ENCODE measurements around the gene CCR5. TPM values are rescaled to one million over a fixed set of nuclear protein-coding genes. Genes with fewer than 3 reads are reported as not detected.
A peak's percentile ranks its signal among the peaks of the same experiment; 100 is the strongest.

Gene CCR5
- polyA plus RNA-seq, 4 donors, result 0.16 to 0.68 (median 0.45) TPM

DNA sequence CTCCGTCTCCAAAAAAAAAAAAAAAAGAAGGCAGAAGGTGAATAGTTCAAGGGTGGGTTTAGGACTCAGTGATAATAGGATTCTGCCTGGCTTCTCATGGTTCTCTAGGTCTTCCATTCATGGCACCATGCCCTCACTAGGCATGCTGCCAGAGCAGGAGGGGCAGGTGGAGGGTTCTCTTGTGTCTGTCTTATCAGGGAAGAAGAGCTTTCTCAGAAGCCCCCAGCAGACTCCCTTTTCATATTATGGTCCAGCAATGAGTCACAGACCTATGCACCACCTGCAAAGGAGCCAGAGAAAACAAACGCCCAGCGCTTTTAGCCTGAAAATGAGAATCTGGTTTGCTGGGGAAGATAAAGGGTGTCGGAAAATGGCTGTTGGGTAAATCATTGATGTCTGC, 13.8 kb upstream of the CCR5 start:
- no peak for DNase-seq (ENCODE audit: low read depth in 4 of 4, low spot score in 3 of 4)

DNA sequence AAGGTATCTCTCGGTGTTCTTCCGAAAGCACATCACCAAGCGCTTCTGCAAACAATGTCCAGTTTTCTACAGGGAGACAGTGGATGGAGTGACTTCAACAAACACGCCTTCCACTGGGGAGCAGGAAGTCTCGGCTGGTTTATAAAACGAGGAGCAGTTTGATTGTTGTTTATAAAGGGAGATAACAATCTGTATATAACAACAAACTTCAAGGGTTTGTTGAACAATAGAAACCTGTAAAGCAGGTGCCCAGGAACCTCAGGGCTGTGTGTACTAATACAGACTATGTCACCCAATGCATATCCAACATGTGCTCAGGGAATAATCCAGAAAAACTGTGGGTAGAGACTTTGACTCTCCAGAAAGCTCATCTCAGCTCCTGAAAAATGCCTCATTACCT, 12.3 kb upstream of the CCR5 start:
- no peak for DNase-seq (ENCODE audit: low read depth in 4 of 4, low spot score in 3 of 4)

DNA sequence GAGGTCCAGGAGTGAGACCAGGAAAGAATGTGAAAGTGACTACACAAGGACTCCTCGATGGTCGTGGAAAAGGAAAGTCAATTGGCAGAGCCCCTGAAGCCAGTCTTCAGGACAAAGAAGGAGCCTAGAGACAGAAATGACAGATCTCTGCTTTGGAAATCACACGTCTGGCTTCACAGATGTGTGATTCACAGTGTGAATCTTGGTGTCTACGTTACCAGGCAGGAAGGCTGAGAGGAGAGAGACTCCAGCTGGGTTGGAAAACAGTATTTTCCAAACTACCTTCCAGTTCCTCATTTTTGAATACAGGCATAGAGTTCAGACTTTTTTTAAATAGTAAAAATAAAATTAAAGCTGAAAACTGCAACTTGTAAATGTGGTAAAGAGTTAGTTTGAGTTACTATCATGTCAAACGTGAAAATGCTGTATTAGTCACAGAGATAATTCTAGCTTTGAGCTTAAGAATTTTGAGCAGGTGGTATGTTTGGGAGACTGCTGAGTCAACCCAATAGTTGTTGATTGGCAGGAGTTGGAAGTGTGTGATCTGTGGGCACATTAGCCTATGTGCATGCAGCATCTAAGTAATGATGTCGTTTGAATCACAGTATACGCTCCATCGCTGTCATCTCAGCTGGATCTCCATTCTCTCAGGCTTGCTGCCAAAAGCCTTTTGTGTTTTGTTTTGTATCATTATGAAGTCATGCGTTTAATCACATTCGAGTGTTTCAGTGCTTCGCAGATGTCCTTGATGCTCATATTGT, 10.8 kb upstream of the CCR5 start:
- no peak for DNase-seq (ENCODE audit: low read depth in 4 of 4, low spot score in 3 of 4)

DNA sequence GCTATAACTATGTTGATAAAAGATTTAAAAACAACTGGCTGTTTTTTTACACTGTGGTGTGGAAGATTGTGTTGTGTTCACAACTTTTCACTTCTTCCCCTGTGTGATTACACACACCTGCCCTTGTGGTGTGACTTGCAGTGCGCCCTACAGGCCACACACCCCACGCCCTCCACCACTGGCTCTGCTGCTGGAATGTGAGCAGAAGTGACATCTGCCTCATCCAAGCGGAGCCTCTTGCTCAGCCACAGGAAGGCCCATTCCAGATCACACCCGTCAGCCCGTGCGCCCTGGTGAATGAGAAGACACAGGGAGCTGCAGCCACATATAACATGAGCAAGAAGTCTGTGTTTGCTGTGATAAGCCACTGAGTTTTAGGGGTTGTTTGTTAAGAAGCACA, 9.8 kb upstream of the CCR5 start:
- no peak for DNase-seq (ENCODE audit: low read depth in 4 of 4, low spot score in 3 of 4)

DNA sequence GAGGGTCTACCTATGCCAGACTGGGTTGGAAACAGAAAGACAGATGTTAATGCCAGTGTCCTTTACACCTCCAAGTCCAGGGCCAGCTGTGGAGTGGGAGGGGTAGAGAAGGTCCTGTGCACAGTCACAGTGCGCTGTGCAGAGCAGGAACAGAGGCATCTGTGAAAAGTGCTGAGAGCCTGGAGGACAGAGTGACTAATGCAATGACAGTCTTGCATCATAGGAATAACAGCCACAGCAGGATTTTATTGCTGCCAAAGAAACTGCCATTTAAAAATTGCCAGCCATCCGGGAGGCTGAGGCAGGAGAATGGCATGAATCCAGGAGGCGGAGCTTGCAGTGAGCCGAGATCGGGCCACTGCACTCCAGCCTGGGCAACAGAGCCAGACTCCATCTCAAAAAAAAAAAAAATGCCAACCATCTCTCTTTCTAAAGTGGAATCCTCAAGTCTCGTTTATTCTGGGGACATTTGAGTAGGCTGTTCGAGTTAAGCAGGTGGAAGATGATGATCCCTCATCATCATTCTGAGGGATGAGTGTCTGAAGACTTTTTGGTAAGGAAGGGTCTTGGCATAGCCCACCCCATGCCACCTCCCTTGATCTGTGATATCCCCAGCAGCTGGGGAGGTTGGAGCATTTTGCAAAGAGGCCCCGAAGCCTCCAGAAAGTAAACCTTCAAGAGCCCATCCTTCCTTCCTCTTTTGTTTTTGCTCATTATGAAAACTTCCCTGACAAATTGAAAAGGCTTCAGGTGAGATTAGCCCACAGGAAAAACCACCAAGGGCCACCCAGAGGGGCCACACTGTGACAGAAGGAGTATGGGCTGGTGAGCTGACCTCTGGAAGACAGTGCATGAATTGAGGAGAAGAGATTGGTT, 9.1 kb upstream of the CCR5 start:
- no peak for DNase-seq (ENCODE audit: low read depth in 4 of 4, low spot score in 3 of 4)

DNA sequence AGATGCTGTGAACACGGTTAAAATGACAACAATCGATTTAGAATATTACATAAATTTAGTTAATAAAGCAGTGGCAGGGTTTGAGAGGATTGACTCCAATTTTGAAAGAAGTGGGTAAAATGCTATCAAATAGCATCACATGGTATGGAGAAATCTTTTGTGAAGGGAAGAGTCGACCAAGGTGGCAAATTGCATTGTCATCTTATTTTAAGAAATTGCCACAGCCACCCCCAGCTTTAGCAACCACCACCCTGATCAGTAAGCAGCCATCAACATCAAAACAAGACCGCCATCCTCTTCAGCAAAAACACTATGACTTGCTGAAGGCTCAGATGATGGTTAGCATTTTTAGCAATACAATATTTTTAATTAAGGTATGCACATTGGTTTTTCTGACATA, 5.7 kb upstream of the CCR5 start:
- DNase-seq (ENCODE audit: low read depth in 4 of 4, low spot score in 3 of 4), result no peak

DNA sequence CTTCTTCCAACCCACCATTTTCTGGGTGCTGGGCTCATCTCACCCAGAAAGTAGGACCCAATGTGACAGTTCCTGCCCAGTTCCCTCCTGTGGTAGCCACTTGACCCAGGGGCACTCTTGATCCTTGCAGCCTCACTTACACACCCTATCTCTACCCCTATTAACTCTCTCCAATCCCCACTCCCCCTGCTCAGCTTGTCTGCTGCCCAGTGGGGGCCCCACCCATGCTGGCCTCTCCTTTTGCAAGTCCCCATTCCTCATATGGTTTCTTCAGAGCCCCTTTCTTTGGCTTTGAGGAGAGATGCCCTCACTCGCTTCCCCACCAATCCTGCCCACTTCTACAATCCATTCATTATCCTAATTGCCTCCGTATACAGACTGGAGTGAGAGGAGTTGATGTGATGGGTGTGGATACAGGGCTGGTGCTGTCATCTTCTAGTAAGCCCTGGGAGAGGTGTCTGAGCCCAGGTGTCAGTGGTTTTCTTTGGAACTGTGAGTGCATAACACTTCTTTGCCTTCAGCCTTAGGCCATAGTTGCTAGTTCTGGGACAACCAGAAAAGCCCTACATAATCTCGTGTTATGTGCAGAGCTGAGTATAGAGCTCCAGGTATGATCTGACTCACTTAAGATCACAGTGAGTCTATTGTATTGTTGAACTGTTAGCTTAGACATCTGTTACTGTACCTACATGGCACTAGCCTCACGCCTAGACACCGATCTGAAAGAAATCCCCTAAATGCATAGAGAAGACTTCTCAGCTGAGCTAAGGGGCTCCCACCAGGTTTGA, 4.8 kb upstream of the CCR5 start:
- DNase-seq (ENCODE audit: low read depth in 4 of 4, low spot score in 3 of 4), result no peak

DNA sequence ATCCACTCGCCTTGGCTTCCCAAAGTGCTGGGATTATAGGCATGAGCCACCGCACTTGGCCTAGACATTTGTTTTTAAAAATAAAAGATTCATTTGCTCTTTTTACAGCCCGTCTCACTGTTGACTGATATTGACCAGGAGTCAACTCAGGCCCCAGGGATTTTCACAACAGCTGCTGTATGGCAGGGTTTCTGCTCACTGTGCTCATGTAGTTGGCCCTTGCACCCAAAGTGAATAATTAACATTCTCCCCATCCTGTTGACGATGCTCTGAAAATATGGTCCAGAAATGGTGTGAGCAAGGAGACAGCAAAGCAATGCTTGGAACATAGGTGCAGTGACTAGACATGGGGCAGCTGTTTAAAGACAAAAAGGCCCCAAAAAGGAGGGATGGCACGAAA, 2.9 kb upstream of the CCR5 start:
- no peak for DNase-seq (ENCODE audit: low read depth in 4 of 4, low spot score in 3 of 4)

DNA sequence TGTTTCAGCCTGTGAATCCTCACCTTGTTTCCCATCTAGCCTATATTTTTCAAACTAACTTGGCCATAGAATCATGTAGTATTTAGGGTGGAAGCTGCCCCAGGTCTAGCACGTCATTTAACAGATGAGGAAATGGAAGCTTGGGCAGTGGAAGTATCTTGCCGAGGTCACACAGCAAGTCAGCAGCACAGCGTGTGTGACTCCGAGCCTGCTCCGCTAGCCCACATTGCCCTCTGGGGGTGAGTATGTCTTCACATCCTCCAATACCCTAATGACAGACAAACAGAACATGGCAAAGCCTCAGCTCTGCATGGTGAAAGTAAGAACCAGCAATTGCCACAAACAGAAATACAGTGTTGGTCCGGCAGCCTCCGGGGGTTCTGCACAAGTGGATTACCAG, 2.2 kb upstream of the CCR5 start:
- no peak for DNase-seq (ENCODE audit: low read depth in 4 of 4, low spot score in 3 of 4)

DNA sequence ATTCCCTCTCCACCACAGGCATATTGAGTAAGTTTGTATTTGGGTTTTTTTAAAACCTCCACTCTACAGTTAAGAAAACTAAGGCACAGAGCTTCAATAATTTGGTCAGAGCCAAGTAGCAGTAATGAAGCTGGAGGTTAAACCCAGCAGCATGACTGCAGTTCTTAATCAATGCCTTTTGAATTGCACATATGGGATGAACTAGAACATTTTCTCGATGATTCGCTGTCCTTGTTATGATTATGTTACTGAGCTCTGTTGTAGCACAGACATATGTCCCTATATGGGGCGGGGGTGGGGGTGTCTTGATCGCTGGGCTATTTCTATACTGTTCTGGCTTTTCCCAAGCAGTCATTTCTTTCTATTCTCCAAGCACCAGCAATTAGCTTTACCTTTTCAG, 1.6 kb upstream of the CCR5 start:
- no peak for DNase-seq (ENCODE audit: low read depth in 4 of 4, low spot score in 3 of 4)

DNA sequence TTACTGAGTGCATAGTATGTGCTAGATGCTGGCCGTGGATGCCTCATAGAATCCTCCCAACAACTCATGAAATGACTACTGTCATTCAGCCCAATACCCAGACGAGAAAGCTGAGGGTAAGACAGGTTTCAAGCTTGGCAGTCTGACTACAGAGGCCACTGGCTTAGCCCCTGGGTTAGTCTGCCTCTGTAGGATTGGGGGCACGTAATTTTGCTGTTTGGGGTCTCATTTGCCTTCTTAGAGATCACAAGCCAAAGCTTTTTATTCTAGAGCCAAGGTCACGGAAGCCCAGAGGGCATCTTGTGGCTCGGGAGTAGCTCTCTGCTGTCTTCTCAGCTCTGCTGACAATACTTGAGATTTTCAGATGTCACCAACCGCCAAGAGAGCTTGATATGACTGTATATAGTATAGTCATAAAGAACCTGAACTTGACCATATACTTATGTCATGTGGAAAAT, 1.0 kb upstream of the CCR5 start:
- DNase-seq (ENCODE audit: low read depth in 4 of 4, low spot score in 3 of 4), result no peak

DNA sequence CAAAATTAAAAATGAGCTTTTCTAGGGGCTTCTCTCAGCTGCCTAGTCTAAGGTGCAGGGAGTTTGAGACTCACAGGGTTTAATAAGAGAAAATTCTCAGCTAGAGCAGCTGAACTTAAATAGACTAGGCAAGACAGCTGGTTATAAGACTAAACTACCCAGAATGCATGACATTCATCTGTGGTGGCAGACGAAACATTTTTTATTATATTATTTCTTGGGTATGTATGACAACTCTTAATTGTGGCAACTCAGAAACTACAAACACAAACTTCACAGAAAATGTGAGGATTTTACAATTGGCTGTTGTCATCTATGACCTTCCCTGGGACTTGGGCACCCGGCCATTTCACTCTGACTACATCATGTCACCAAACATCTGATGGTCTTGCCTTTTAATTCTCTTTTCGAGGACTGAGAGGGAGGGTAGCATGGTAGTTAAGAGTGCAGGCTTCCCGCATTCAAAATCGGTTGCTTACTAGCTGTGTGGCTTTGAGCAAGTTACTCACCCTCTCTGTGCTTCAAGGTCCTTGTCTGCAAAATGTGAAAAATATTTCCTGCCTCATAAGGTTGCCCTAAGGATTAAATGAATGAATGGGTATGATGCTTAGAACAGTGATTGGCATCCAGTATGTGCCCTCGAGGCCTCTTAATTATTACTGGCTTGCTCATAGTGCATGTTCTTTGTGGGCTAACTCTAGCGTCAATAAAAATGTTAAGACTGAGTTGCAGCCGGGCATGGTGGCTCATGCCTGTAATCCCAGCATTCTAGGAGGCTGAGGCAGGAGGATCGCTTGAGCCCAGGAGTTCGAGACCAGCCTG, 984 bp downstream of the CCR5 start:
- no peak for DNase-seq (ENCODE audit: low read depth in 4 of 4, low spot score in 3 of 4)

DNA sequence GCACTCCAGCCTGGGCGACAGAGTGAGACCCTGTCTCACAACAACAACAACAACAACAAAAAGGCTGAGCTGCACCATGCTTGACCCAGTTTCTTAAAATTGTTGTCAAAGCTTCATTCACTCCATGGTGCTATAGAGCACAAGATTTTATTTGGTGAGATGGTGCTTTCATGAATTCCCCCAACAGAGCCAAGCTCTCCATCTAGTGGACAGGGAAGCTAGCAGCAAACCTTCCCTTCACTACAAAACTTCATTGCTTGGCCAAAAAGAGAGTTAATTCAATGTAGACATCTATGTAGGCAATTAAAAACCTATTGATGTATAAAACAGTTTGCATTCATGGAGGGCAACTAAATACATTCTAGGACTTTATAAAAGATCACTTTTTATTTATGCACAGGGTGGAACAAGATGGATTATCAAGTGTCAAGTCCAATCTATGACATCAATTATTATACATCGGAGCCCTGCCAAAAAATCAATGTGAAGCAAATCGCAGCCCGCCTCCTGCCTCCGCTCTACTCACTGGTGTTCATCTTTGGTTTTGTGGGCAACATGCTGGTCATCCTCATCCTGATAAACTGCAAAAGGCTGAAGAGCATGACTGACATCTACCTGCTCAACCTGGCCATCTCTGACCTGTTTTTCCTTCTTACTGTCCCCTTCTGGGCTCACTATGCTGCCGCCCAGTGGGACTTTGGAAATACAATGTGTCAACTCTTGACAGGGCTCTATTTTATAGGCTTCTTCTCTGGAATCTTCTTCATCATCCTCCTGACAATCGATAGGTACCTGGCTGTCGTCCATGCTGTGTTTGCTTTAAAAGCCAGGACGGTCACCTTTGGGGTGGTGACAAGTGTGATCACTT, 2.0 kb downstream of the CCR5 start:
- no peak for DNase-seq (ENCODE audit: low read depth in 4 of 4, low spot score in 3 of 4)

DNA sequence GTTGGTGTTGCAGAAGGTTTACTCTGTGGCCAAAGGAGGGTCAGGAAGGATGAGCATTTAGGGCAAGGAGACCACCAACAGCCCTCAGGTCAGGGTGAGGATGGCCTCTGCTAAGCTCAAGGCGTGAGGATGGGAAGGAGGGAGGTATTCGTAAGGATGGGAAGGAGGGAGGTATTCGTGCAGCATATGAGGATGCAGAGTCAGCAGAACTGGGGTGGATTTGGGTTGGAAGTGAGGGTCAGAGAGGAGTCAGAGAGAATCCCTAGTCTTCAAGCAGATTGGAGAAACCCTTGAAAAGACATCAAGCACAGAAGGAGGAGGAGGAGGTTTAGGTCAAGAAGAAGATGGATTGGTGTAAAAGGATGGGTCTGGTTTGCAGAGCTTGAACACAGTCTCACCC, 4.0 kb downstream of the CCR5 start:
- no peak for DNase-seq (ENCODE audit: low read depth in 4 of 4, low spot score in 3 of 4)

DNA sequence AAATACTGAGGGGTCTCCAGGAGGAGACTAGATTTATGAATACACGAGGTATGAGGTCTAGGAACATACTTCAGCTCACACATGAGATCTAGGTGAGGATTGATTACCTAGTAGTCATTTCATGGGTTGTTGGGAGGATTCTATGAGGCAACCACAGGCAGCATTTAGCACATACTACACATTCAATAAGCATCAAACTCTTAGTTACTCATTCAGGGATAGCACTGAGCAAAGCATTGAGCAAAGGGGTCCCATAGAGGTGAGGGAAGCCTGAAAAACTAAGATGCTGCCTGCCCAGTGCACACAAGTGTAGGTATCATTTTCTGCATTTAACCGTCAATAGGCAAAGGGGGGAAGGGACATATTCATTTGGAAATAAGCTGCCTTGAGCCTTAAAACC, 4.5 kb downstream of the CCR5 start:
- no peak for DNase-seq (ENCODE audit: low read depth in 4 of 4, low spot score in 3 of 4)

DNA sequence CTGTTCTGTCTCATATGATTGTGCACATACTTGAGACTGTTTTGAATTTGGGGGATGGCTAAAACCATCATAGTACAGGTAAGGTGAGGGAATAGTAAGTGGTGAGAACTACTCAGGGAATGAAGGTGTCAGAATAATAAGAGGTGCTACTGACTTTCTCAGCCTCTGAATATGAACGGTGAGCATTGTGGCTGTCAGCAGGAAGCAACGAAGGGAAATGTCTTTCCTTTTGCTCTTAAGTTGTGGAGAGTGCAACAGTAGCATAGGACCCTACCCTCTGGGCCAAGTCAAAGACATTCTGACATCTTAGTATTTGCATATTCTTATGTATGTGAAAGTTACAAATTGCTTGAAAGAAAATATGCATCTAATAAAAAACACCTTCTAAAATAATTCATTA, 5.1 kb downstream of the CCR5 start:
- DNase-seq (ENCODE audit: low read depth in 4 of 4, low spot score in 3 of 4), result no peak

DNA sequence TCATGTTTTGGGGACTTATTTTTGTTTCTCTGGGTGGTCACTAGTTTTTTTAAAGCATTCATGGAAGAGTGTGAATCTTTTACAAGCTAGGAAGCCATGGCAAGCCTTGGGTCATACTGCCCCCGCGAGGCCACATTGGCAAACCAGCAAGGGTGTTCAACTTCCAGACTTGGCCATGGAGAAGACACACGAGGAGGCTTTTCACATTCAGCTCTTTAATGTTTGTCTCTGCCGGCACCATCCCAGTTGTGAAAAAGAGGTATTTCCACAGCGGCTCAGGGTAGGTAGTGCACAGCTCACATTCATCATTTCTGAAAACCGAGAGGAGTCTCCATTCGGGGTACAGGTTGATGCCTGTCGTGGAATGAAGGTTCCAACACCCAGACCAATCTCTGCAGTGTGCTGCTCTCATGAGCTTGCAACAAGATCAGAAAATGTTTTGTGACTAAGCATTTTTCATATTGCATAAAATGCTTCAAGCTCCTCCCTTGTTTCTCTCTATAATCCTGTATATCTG, 7.7 kb downstream of the CCR5 start:
- DNase-seq (ENCODE audit: low read depth in 4 of 4, low spot score in 3 of 4), result peak; percentile 25 to 47 (median 37)

DNA sequence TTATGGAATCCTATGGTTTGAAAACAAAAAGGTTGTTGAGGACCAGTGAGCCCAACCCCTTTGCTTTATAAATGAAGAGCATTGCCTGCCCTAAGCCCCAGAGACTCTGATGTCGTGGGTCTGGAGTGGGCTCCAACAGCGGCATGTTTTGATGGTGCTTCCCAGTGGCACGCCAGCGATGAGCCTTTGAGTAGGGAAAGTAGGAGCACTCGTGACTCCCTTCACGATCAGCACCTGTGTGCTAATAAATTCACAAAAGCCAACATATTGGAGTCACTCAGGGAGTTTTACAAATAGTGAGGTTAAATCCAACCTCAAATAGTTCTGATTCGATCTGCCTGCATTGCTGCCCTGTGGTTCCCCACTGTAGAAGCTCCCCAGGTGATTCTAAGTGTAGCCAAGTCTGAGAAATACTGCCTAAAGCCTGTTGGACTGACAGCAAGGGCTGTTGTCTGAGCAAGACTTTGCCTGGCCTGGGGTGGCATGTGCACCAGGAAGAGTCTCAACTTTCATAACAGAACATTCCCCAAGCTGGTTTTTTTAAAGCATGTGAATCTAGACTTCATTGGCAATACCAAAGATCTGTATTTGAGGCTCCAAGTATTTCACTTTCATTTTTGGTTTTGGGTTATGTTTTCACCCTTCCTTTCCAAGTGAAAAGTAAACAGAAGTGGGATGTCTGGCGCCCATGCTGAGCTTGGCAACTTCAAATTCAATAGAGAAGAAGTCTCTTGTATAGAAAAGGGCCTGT, 9.9 kb downstream of the CCR5 start:
- DNase-seq (ENCODE audit: low read depth in 4 of 4, low spot score in 3 of 4), result no peak
